ENCODE measurements around the gene KRTAP5-11.
A peak's percentile ranks its signal among the peaks of the same experiment; 100 is the strongest.

DNA sequence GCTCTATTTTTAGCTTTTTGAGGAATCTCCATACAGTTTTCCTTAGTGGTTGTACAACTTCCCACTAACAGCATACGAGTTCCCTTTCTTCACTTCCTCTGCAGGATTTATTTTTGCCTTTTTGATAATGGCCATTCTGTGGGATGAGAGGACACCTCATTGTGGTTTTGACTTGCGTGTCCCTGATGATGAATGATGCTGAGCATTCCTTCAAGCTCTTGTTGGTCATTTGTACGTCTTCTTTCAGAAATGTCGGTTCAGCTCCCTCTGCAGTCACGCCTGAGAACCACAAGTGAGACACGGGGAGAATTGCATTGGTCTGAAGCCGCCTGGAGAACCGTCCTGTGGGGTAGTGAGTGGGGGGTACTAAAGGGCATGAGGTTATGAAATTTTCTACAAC lies 19.3 kb downstream of the KRTAP5-11 start:
- TF ChIP-seq HDAC2 (IDR thresholded peaks at IDR 0.05): no peak
- TF ChIP-seq JUN (IDR thresholded peaks at IDR 0.05): no peak
- no peak for TF ChIP-seq SREBF2 (IDR thresholded peaks at IDR 0.05)
- TF ChIP-seq, protein P1, sequence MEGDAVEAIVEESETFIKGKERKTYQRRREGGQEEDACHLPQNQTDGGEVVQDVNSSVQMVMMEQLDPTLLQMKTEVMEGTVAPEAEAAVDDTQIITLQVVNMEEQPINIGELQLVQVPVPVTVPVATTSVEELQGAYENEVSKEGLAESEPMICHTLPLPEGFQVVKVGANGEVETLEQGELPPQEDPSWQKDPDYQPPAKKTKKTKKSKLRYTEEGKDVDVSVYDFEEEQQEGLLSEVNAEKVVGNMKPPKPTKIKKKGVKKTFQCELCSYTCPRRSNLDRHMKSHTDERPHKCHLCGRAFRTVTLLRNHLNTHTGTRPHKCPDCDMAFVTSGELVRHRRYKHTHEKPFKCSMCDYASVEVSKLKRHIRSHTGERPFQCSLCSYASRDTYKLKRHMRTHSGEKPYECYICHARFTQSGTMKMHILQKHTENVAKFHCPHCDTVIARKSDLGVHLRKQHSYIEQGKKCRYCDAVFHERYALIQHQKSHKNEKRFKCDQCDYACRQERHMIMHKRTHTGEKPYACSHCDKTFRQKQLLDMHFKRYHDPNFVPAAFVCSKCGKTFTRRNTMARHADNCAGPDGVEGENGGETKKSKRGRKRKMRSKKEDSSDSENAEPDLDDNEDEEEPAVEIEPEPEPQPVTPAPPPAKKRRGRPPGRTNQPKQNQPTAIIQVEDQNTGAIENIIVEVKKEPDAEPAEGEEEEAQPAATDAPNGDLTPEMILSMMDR (IDR thresholded peaks at IDR 0.05): peak; percentile 35
- no peak for TF ChIP-seq EP300 (IDR thresholded peaks at IDR 0.05)
- TF ChIP-seq, protein P2, sequence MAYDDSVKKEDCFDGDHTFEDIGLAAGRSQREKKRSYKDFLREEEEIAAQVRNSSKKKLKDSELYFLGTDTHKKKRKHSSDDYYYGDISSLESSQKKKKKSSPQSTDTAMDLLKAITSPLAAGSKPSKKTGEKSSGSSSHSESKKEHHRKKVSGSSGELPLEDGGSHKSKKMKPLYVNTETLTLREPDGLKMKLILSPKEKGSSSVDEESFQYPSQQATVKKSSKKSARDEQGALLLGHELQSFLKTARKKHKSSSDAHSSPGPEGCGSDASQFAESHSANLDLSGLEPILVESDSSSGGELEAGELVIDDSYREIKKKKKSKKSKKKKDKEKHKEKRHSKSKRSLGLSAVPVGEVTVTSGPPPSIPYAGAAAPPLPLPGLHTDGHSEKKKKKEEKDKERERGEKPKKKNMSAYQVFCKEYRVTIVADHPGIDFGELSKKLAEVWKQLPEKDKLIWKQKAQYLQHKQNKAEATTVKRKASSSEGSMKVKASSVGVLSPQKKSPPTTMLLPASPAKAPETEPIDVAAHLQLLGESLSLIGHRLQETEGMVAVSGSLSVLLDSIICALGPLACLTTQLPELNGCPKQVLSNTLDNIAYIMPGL (CRISPR knock-in tag; IDR thresholded peaks at IDR 0.05; ENCODE audit: borderline replicate concordance): no peak
- TF ChIP-seq EHMT2 (IDR thresholded peaks at IDR 0.05; ENCODE audit: low read depth): no peak
- TF ChIP-seq MAZ (IDR thresholded peaks at IDR 0.05; ENCODE audit: borderline replicate concordance, low read depth, low read length): no peak

All from A549 (cell line).